Upper lobe of left lung (tissue), 4 donors: Measurements from ENCODE around the gene CCL20.

ENCODE experiments used
- POLR2A ChIP-seq, 4 donors: fragments of 450-650 bp; IDR thresholded peaks; one replicate each; pipeline ENCODE4 v1.5.1; 2016 to 2017; ENCODE audit warnings: antibody characterized with exemption in 4 of 4, mild to moderate bottlenecking in 2 of 4
- POLR2AphosphoS5 ChIP-seq, 2 donors: sonication (generic); formaldehyde crosslinking; IDR thresholded peaks; one replicate each; pipeline ENCODE4 v1.5.1; 2017; ENCODE audit warnings: antibody characterized with exemption in 2 of 2
- TF ChIP-seq, protein P1 (sequence below), 6 experiments: fragments of 450-650 bp in 4 of 6; fragments of 200-600 bp in 2 of 6; sonication (generic) in 2 of 6; IDR thresholded peaks; one replicate each; pipeline ENCODE4 v1.5.1; 2016 to 2019; ENCODE audit warnings: antibody characterized with exemption in 6 of 6

DNA sequence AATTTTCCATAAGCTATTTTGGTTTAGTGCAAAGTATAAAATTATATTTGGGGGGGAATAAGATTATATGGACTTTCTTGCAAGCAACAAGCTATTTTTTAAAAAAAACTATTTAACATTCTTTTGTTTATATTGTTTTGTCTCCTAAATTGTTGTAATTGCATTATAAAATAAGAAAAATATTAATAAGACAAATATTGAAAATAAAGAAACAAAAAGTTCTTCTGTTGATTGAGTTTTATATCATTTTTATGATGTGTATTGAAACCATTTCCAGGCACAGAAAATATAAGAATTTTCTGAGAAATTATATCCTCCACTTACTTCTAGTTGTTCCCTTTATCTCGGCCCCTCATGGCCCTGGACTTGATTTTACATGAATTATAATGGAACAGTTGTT is 3.7 kb downstream of the CCL20 start:
- TF ChIP-seq, protein P1, sequence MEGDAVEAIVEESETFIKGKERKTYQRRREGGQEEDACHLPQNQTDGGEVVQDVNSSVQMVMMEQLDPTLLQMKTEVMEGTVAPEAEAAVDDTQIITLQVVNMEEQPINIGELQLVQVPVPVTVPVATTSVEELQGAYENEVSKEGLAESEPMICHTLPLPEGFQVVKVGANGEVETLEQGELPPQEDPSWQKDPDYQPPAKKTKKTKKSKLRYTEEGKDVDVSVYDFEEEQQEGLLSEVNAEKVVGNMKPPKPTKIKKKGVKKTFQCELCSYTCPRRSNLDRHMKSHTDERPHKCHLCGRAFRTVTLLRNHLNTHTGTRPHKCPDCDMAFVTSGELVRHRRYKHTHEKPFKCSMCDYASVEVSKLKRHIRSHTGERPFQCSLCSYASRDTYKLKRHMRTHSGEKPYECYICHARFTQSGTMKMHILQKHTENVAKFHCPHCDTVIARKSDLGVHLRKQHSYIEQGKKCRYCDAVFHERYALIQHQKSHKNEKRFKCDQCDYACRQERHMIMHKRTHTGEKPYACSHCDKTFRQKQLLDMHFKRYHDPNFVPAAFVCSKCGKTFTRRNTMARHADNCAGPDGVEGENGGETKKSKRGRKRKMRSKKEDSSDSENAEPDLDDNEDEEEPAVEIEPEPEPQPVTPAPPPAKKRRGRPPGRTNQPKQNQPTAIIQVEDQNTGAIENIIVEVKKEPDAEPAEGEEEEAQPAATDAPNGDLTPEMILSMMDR (IDR thresholded peaks at IDR 0.05) = no peak
- TF ChIP-seq POLR2A (IDR thresholded peaks at IDR 0.05) (no peak), POLR2AphosphoS5 (IDR thresholded peaks at IDR 0.05) (no peak)
